Hepatocyte (in vitro differentiated cells): ENCODE data around the gene RPP14. TPM values are rescaled to one million over a fixed set of nuclear protein-coding genes. Genes with fewer than 3 reads are reported as not detected.
"Not testable (repeated sequence)": the region's sequence is repeated elsewhere in the genome, so short reads cannot be mapped to it uniquely, and the experiment has no call there.

Source experiments
- DNase-seq: peaks from one replicate; pipeline ENCODE4 v3.0.0-alpha.2; 2016; ENCODE audit warnings: low spot score
- H2AFZ ChIP-seq: fragments of 200-600 bp; sonication (generic); 2 replicates; pipeline ENCODE4 v1.6.0; 2016; ENCODE audit warnings: antibody characterized with exemption, mild to moderate bottlenecking
- H3K27ac ChIP-seq: fragments of 200-600 bp; sonication (generic); 2 replicates; pipeline ENCODE4 v1.5.1; 2016; ENCODE audit warnings: mild to moderate bottlenecking
- H3K27me3 ChIP-seq: fragments of 200-600 bp; sonication (generic); 2 replicates; pipeline ENCODE4 v1.6.1; 2016
- H3K36me3 ChIP-seq: fragments of 200-600 bp; sonication (generic); replicated peaks from 2 replicates; pipeline ENCODE4 v1.5.1; 2016; ENCODE audit warnings: low read depth; ENCODE audit not compliant: insufficient read depth
- H3K4me1 ChIP-seq: fragments of 200-600 bp; sonication (generic); 2 replicates; pipeline ENCODE4 v1.5.1; 2016; ENCODE audit warnings: mild to moderate bottlenecking, moderate library complexity; ENCODE audit not compliant: insufficient read depth
- H3K4me2 ChIP-seq: fragments of 200-600 bp; sonication (generic); 2 replicates; pipeline ENCODE4 v1.6.0; 2016
- H3K4me3 ChIP-seq: fragments of 200-600 bp; sonication (generic); 2 replicates; pipeline ENCODE4 v1.5.1; 2016; ENCODE audit warnings: mild to moderate bottlenecking
- H3K79me2 ChIP-seq: fragments of 200-600 bp; sonication (generic); 2 replicates; pipeline ENCODE4 v1.6.0; 2017; ENCODE audit warnings: mild to moderate bottlenecking
- H3K9me2 ChIP-seq: fragments of 200-600 bp; sonication (generic); replicated peaks from 2 replicates; pipeline ENCODE4 v1.6.0; 2017; ENCODE audit warnings: mild to moderate bottlenecking; ENCODE audit not compliant: insufficient read depth
- H3K9me3 ChIP-seq: fragments of 200-600 bp; sonication (generic); 2 replicates; pipeline ENCODE4 v1.5.1; 2016; ENCODE audit warnings: low read depth, mild to moderate bottlenecking
- H4K20me1 ChIP-seq: fragments of 200-600 bp; sonication (generic); 2 replicates; pipeline ENCODE4 v1.6.0; 2016; ENCODE audit warnings: mild to moderate bottlenecking; ENCODE audit not compliant: insufficient read depth, poor library complexity, severe bottlenecking
- CTCF ChIP-seq: fragments of 200-600 bp; sonication (generic); IDR thresholded peaks from 2 replicates; pipeline ENCODE4 v1.5.1; 2016; ENCODE audit warnings: antibody characterized with exemption, mild to moderate bottlenecking; ENCODE audit not compliant: poor library complexity
- EZH2 ChIP-seq: fragments of 200-600 bp; sonication (generic); IDR thresholded peaks from 2 replicates; pipeline ENCODE4 v1.6.1; 2016; ENCODE audit warnings: antibody characterized with exemption, mild to moderate bottlenecking, borderline replicate concordance
- EZH2phosphoT487 ChIP-seq: fragments of 200-600 bp; sonication (generic); IDR thresholded peaks from one replicate; pipeline ENCODE4 v1.6.1; 2018; ENCODE audit warnings: antibody characterized with exemption, mild to moderate bottlenecking, low read depth, moderate library complexity; ENCODE audit not compliant: unreplicated experiment, severe bottlenecking
- WGBS: methylation state at CpG from one replicate; pipeline ENCODE4 v1.1.6; 2016; ENCODE audit warnings: low lambda C conversion rate; ENCODE audit errors: missing lambda C conversion rate; 5-methylcytosine and 5-hydroxymethylcytosine counted together
- polyA plus RNA-seq: library from polyadenylated mRNA; unstranded; fragments of >200 nt; fragmentation: Nextera tagmentation; extraction: Ambion mirVana; gene quantifications from 2 replicates; pipeline ENCODE4 v1.2.1, GENCODE V29; 2016
- total RNA-seq: library from RNA; depleted of rRNA; stranded (reverse); fragments of >200 nt; gene quantifications from 2 replicates; pipeline ENCODE4 v1.2.3, GENCODE V29; 2014

The RPP14 gene
- total and polyA plus RNA-seq, 2 experiments from 2014 or later: 14.0 to 18.5 TPM

GRCh38 chr3:58335652-58335947 is 29.6 kb downstream of the RPP14 start:
- Histone ChIP-seq H3K4me3 (no peak overlapping the region), H3K4me1 (peaks cover 8% of the 10 kb centered on the region), H3K27me3 (no peaks in the 10 kb centered on the region), H3K4me2 (peak overlapping the region; percentile 93), H3K79me2 (peaks cover 41% of the 10 kb centered on the region), H4K20me1 (no peaks in the 10 kb centered on the region), H3K36me3 (no peaks in the 10 kb centered on the region), H3K9me3 (no peaks in the 10 kb centered on the region), H3K27ac (peak overlapping the region; percentile 76), H3K9me2 (no peaks in the 10 kb centered on the region), H2AFZ (peak overlapping the region; percentile 10)
- TF ChIP-seq EZH2 (no peak), CTCF (no peak), EZH2phosphoT487 (no peak)
- DNase-seq: no peak
- 50% methylated on average over 1 of the region's 1 CpG for whole genome bisulfite sequencing

- Histone ChIP-seq H3K4me3 (no peak overlapping the region), H3K4me1 (peaks cover 8% of the 10 kb centered on the region), H2AFZ (no peak overlapping the region), H3K9me3 (no peaks in the 10 kb centered on the region), H4K20me1 (no peaks in the 10 kb centered on the region), H3K79me2 (peaks cover 41% of the 10 kb centered on the region), H3K27ac (no peak overlapping the region), H3K4me2 (peak overlapping the region; percentile 93), H3K27me3 (no peaks in the 10 kb centered on the region), H3K9me2 (no peaks in the 10 kb centered on the region), H3K36me3 (no peaks in the 10 kb centered on the region)
- 90% methylated on average over 3 of the region's 3 CpGs for WGBS
- DNase-seq: no peak
- TF ChIP-seq CTCF: no peak
- TF ChIP-seq EZH2: no peak
These were observed 30.3 kb downstream of the RPP14 start for GRCh38 chr3:58336135-58336882.

GRCh38 chr3:58337190-58337589 is 31.1 kb downstream of the RPP14 start:
- Histone ChIP-seq H3K9me3 (no peaks in the 10 kb centered on the region), H3K4me1 (peaks cover 8% of the 10 kb centered on the region), H3K27ac (no peak overlapping the region), H3K4me2 (no peak overlapping the region), H3K36me3 (no peaks in the 10 kb centered on the region), H3K4me3 (no peak overlapping the region), H4K20me1 (no peaks in the 10 kb centered on the region), H2AFZ (no peak overlapping the region), H3K79me2 (peaks cover 44% of the 10 kb centered on the region), H3K27me3 (no peaks in the 10 kb centered on the region), H3K9me2 (no peaks in the 10 kb centered on the region)
- DNase-seq: no peak
- TF ChIP-seq EZH2: no peak
- no peak for TF ChIP-seq EZH2phosphoT487
- no peak for TF ChIP-seq CTCF
- WGBS: 94% methylated on average over 1 of the region's 1 CpG

GRCh38 chr3:58339146-58339545 is 33.1 kb downstream of the RPP14 start:
- not testable (repeated sequence) for H3K9me3 ChIP-seq, DNase-seq, H3K27me3 ChIP-seq, H4K20me1 ChIP-seq, H3K27ac ChIP-seq, H3K4me3 ChIP-seq, H3K36me3 ChIP-seq, H3K4me1 ChIP-seq, H2AFZ ChIP-seq, H3K9me2 ChIP-seq, H3K4me2 ChIP-seq
- peaks cover 39% of the 10 kb centered on the region for H3K79me2 ChIP-seq
- WGBS: 94% methylated on average over 12 of the region's 12 CpGs
